Hematopoietic multipotent progenitor cell treated with erythropoietin and hydrocortisone succinate and interleukin-3 and kit ligand, for 4 days (in vitro differentiated cells): ENCODE results near the gene SAMD13.
A peak's percentile ranks its signal among the peaks of the same experiment; 100 is the strongest.

ENCODE experiments used
- DNase-seq: peaks from one replicate; pipeline ENCODE4 v3.0.0-alpha.2; 2015

The SAMD13 gene

DNA sequence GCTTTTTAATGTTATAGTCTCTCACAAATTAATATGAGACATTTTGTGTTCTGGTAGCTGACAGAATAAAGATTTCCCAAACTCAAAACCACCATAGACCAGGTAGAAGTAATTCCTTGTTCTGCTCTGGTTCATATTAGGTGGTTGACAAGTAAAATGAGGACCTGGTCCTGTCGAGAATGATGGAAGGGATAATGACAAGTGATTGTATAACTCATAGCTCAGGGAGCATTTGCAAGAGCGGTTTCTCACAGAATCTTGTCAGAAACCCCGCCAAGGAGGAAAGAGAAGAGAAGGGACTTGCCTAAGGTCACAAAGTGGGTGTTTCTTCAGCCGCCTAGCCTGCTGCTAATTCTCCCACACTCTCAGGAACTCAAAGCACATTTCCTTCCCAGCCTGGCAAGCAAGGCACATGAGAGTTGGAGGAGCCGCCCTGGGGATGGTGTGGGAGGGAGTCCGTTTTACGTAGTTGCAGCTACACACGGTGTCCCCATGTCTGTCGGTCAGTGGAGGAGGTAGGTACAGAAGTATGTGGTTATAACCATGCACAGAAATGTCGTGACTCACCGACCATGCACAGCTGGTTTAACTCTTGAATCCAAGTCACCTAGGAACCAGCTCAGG, 46.5 kb downstream of the SAMD13 start:
- DNase-seq = no peak

DNA sequence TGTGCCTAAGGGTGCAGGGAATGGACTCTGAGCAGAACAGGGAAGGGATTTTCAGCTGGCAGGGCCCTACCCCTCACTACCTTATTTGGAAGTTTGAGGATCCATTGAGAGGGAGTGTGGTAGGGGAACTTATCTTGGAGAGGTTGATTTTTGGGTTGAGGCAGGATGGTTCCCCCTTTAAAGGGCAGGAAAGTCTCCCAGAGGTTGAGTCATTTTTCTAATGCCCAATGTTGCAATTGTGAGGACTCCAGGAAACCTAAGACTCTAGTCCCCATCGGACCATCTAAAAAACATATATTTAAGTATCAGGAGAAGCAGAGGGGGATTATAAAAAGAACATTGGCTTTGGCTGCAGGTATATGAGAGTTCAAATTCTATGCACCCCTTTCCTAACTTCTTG, 47.3 kb downstream of the SAMD13 start:
- DNase-seq = no peak

DNA sequence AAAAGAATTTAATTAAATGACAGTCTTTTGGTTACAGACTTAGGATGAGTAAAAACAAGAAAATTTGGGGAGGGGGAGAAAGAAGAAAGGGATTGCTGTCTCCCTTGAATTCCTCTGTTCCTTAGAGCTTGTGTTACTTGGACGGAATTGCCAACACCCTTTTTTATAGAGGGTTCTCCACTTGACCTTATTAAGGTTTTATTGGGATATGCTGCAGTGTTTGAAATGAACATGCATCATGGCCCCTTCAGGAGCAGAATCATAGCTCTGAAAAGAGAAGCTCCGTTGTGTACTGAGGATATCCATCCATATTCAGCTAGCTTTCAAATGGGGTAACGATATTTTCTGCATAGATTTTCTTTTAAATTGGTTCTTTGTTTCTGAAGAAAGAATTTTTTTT, 48.6 kb downstream of the SAMD13 start:
- DNase-seq = no peak

DNA sequence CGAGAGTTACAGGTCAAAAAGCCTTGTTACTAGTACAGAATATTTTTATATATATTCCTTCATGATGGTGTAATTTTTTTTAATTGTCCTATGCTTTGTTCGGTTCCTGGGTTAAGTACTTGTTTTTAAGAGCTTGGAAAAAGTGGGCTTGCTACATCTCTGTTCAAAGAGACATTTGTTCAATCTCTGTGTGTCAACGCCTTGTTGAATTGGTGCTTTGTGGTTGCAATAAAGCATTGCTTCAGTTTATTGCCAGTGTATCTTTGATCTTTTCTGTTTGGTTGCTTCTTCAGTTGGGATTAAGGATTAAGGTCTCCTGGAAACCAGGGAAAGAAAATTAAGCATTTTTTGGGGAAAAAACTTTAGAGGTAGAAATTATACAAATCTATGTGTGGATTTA, 49.0 kb downstream of the SAMD13 start:
- DNase-seq = no peak

DNA sequence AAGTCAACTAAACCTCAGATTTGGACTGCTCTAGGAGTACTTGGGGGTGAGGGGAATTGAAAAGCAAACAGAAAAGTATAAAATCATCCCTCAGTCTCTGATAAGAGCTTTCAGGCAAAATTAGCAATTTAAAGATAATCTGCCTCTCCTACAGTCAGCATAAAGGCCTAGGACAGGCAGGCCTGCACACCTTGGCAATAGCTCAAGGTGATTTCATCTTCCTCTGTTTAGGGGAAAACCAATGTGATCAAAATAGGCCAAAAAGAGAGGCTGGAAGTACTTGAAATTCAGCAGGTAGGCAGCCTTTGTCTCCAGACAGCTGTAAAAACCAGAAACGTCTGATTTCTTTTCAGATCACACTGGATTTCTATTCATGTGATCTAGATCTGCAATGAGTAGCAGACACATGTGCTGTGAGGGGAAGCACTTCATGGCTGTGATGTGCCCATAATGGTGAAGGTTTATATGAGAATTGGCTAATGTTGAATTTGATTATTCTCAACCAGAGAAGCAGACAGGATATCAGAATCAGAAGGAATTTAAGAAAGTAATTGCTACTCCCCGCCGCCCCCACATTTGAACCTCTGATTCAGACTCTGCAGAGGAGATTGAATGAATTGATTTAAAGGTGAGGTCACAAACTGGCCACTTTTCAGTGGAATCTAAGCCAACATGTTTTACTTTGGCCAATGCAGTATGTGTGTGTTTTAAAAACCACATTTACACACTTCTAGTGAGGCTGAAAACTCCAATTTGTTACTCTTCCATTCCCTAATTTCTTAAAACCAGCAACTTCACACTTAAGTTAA, 51.0 kb downstream of the SAMD13 start:
- no peak for DNase-seq

DNA sequence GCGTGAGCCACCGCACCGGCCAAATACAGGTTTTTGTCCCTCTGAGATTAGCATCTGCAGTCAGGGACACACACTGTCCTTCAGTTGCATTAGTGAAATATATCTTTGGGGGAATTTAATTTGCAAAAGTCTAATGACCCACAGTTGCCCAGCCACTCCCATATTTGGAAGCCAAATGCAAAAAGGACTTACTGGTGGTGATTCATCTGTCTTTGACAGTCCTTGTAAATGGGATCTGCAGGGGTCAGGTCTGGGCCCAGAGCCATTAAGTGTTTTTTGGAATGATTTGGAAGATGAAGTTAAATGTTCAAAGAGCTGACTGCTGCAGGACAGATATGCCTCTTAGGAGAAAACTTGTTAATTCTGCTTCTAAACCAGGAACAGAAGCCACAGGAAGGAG, 52.2 kb downstream of the SAMD13 start:
- no peak for DNase-seq

DNA sequence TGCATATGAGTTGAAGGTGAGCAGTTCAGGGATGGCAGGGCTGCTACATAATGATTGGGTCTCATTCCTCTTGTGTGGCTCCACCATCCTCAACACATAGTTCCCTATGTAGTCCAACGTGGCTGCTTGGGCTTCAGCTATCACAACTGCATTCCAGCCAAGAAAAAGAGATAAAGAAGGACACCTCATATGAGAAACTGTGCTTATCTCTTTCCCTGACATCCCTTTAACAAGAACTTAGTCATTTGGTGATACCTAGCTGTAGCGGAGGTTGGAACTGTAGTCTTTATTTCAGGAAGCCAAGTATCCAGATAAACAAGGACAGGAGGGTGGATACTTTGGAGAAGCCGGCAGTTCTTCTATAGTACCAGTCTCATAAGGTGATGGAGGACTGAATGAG, 54.0 kb downstream of the SAMD13 start:
- no peak for DNase-seq

DNA sequence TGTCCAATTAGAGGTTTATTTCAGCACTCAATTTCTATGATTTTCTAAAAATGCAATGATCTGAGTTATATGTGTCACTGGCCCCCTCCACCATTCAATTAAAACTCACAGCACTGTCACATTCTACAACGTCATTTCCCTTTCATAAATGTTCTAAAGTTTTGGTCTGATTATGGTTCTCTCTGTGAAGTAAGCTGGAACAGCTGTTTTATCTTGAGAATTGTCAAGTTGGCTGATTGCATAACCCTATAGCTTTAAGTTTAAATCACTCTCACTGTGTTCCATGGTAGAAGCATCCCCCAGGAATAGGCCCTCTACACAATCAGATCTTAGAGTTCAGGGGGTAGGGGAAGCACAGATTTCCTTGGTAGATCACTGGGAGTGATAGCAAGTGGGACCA, 55.4 kb downstream of the SAMD13 start:
- no peak for DNase-seq

DNA sequence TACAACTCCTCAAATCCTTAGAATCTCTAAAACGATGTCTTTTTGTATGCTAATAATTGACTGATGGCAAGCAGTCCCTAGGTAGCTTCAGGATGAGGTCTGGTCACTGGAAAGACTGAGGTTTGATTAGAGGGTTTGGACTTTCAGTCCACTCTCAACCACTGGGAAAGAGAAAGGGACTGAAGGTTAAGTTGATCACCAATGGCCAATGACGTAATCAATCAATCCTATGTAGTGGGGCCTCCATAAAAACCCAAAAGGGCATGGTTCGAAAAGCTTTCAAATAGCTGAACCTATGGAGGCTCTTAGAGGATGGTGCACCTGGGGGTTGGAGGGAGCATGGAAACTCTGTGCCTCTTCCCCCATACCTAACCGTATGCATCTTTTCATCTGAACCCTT, 57.2 kb downstream of the SAMD13 start:
- DNase-seq = no peak

DNA sequence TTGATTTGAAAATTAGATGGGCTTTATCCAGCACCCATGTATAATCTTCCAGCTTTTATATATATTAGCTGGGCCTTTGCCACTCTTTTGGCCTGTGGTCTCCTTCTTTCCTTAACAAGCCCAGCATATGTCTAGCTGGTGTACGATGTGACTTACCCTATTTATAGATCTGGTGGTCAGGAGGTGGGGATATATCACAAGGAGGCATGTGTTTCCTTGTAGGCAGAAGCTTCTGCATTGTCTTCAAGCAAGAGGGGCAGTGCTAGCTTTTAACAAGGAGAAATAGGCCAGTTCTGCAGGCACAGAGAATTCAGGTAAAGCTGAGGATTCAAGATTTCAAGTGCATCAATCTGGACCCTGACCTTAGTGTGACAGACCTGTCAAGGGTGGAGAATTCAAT, 58.8 kb downstream of the SAMD13 start:
- peak; percentile 49 for DNase-seq

DNA sequence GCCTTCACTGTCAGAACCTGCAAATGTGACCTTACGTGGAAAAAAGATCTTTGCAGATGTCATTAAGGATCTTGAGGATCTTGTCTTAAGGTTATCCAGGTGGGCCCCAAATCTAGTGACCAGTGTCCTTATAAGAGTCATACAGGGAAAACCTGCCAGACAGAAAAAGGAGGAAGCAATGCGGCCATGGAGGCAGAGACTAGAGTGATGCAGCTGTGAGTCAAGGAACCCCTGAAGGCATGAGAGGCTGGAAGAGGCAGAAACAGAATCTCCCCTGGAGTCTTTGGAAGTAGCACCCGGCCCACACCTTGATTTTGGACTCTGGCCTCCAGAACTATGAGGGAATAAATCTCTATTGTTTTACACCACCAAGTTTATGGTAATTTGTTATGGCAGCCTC, 60.3 kb downstream of the SAMD13 start:
- no peak for DNase-seq

DNA sequence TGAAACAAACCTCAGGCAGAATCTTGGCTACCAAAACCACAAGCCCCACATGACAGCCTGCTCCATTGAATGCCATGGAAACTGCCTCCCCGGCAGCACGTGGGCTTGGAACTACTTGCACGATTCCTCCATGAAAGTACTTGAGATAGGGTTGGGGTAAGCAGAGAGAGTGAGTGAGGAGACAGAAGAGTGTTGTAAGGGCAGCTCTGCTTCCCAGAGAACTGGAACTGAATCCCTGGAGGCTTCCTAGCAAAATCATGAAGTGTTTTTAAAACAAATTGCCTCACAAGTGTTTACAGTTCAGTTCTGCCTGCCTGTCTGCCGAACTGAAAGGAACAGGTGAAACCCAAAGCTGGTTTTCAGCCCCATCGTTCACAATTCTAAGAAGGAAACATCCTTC, 61.5 kb downstream of the SAMD13 start:
- DNase-seq = peak; percentile 28

DNA sequence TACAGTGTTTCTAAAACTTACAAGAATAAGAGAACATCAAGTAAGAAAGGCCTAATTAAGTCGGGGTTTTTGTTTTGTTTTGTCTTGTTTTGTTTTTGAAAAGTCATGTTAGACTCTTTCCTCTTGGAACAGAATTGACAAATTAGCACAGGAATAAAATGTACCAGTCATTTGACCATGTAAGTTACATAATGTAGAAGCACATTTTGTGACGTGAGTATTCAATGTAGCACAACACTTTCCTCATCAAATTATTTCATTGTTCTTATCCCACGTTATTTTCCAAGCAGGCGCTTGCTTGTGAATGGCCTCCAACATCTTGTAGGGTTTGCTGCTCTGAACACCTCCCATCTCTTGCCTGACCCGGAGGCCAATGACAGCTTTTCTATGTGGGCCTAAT, 62.1 kb downstream of the SAMD13 start:
- DNase-seq = no peak

DNA sequence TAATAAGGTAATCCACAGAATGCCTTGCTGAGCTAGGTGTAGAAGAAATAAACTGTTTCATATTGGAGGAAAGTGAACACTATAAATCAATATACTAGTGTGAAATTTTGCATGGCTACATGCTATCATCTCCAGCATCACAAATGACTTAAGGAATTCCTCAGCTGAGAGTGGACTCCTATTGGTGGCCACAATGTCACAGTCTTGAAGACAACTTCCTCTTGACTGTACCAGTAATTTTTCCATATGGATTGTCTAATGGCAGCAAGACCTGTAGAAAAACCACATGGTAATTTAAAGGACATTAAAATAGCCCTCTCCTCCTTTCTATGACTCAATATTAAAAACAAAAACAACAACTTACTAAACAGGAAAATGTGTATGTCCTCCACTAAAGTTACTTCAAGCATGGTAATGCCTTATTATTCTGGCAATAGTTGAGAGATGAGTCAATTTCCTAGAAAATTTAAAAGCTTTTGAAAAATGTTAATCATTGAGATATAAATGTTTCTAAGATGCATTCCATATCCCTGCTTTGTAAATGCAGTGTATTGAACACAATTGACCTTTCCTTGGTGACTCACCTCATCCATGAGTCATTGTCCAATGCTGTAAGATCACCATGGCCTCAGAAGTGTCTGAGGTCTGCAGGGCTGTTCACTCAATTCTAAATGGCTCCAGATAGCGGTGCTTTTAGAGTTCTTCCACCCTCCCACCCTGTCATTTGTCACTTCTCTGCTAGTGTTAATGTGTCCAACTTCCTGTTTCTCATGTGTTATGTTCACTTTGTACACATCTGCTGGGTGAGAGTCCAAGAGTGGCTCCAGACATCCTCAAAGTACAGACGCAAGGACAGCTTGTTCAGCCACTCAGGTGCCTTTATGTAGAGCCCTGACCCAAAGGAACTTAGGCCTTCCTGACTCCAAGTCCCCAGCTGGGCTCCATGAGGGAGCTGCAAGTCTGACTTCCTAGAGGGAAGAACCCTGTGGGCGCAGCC, 64.0 kb downstream of the SAMD13 start:
- peak; percentile 55 for DNase-seq

DNA sequence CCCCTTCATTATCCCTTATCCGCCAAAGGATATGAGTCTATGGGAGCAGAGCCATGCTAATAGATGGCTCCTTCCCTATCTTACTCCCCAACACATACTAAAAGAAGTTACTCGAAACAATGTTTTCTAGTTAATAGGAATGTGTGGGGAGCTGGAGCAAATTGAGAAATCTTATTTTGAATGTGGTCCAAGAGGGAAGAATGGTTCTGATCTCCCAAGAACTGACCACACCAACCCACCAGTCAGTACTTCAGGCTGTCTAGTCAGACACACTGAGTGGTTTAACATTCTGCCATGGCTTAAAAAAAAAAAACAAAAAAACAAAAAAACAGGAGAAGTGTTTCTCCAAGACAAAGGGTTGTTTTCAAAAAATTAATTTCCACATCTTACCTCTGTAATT, 65.3 kb downstream of the SAMD13 start:
- DNase-seq = no peak

DNA sequence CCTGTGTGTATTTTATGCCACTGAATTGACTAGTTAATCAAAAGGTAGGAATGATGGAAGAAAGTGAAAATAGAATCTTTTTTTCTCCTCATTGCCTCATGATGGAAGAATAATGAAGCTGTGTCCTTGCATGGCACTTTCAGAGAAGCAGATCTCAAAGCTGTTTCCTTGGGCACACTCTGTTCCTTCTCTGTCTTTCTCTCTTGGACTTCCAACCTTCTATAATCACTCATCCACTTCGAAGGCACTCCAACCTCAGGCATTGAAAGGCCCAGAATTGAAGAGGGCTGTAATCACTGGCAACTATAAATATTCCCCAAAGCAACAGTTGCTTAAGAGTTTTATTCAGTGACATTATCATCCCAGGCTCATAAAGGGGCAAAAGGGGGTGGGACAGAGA, 65.7 kb downstream of the SAMD13 start:
- no peak for DNase-seq

DNA sequence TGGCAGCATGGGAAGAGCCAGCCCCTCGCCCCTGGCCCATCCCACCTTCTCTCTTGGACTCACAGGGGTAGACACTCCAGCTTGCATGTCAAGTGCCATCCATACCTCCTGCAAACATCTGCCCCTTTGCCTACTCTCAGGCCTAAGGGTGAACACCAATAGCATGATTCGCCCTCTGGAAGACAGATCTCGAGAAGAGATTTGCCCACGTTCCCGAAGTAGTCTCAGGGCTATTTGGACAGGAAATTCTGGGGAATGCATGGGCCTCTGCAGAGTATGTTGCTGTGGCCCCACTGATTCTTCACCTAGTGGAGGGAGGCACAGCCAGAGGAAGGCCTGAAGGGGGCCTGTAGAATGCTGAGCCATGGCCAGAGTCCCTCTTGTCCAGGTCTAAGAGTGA, 66.9 kb downstream of the SAMD13 start:
- no peak for DNase-seq

DNA sequence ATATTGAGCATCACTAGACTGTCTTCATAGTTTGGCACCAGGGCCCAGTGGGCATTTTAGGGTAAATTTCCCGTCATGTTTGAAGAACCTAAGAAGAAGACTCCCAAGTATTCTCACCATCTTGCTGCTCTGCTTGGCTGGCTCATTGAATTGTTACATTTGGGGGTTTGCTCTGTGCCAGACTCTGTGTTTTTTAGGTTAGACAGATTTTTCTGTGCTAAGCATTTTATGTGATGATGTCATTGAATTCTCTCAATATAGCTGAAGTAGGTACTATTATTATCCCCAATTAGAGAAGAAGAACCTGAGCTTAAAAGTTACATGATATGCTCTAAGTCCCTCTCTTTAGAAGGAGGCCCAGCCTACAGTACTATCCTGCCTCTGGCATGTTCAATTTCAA, 68.8 kb downstream of the SAMD13 start:
- DNase-seq = no peak

DNA sequence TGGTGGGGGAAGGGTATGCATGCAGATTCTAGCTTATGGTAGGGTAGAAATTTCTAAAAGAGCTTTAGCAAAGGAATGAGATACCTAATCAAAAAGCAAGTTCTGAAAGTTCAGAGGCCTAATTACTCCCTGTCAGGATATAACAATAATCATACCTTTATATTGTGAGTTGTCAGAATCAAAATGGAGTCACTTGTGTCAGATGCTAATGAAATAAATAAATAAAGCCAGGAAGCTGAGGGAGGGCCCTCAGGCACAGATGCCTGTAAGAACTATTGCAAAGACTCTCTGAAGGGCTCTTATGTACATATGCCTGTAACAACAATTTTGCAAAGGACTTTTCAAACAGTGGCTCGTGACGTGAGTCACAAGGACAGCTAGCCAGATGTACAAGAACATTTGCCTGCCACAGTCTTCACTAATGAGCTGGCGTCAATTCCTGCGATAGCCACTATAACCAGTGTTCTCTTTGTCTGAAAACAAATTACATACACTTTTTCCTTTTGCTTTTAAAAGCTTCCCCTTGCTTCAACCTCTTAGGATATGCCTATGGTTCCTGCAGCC, 69.4 kb downstream of the SAMD13 start:
- DNase-seq = no peak

DNA sequence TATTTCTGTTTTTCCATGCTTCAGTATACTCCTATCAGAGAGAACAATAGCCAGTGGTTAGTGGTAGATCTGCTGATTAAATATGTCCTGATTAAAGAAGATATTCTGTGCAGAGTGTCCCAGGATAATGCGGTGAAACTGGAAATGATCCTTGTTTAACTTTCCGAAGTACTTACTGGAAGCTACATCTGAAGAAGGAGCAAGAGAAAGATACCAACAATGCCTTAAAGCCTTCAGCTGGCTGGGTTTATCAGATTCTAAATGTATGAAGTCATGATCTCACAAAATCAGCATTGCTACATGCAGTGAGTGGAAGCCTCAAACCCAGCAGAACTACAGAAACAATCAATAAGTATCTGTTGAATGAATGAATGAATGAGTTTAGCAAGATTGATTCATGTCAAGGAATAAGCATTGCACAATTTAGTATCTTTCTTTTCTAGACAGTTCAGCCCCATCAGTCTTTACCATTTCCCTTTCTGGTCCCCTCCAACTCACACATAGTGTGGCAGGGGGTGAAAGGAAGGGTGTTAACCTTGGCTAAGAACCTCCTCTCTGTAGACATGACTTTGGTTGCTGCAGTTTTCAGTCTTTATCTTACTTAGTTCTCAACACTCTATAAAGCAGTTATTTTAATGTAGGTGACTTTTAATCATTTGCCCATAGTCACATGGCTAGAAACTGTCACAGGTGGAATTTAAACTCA, 72.1 kb downstream of the SAMD13 start:
- no peak for DNase-seq

DNA sequence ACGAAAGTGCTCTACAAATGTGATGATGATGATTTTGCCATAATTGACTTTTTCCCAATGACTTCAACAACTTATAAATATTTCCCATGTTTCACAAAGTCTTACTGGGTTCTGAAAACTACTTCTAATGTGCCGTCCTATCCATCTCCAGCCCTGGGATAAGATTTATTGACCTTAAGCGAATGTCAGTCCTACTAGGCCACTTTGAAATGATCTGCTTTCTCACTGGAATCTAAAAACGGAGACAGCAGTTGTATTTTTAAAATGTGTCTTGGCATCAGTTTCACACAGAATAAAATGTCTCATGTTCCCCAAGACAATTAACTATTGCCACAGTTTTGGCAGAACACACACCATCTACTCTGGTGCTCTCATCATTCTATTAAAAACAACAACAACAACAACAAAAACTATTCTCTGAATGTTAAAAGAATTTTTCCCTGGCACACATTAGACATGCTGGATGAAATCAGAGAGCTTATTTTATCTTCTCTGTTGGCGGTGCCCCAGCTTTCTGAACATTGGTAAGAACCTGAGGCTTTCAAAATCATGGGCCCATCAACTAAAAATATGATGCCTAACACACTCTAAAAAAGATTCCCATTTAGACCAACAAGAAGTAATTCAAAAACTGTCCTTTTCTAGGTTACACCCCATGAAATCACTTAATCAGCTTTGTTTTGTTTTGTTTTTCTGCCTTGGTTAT, 73.6 kb downstream of the SAMD13 start:
- DNase-seq = no peak
